NCI-H187 treated with DMSO at 0.1 percent for 48 hours (cell line): ENCODE measurements around the gene NXF2.
"Not testable (repeated sequence)": the region's sequence is repeated elsewhere in the genome, so short reads cannot be mapped to it uniquely, and the experiment has no call there.

ENCODE experiments used
- DNase-seq: peaks from one replicate; lab custom pipeline; 2025; lab: John Stamatoyannopoulos, UW

Gene NXF2, protein sequence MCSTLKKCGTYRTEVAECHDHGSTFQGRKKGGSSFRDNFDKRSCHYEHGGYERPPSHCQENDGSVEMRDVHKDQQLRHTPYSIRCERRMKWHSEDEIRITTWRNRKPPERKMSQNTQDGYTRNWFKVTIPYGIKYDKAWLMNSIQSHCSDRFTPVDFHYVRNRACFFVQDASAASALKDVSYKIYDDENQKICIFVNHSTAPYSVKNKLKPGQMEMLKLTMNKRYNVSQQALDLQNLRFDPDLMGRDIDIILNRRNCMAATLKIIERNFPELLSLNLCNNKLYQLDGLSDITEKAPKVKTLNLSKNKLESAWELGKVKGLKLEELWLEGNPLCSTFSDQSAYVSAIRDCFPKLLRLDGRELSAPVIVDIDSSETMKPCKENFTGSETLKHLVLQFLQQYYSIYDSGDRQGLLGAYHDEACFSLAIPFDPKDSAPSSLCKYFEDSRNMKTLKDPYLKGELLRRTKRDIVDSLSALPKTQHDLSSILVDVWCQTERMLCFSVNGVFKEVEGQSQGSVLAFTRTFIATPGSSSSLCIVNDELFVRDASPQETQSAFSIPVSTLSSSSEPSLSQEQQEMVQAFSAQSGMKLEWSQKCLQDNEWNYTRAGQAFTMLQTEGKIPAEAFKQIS

DNA sequence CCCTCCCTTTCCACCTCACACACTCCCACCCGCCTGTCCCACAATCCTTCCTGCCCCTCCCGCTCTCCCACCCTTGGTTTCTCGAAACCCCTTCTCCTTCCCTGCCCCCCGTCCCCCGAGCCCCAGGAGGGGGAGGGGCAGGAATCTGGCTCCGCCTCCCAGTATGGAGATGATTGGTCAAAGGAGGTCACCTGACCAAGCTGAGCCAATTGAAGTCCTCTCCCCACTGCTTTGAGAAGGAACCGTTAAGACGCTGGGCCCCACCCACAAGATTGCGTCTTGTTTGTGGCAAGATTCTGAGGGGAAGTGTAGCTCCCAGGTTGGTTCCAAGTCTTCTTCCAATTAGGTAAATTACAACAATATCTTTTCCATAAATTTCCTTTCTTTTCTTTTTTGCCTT, at the start of gene NXF2:
NXF2 (plus strand) TSS at position 275 of the 400 bp plus-strand sequence. CDS start 59,912 bp downstream, outside the sequence.
- DNase-seq: not testable (repeated sequence)

- DNase-seq: not testable (repeated sequence)
These were observed 39.0 kb upstream of the NXF2 start for GRCh38 chrX:102207940-102208339.

DNA sequence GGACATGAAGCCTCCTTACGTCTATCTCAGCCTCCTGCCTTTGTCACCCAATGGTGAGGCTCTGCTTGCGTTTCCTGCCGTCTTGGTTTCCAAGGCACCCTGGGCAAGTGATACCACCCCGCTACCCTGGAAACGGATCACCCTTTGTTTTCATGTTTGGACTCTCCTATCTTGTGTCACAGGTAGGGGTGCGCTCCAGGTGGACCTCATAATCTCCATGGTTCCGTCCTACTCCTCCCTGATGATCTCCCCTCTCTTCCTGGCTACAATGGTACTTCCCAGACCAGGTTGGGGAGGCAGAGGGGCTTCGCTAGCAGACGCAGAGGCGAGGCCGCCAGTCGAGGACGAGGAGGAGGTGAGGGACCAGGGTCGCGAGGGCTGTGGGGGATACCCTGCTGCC, 32.0 kb upstream of the NXF2 start, which contains the start of gene TCP11X1:
TCP11X1 (plus strand) TSS at position 316 of the 400 bp plus-strand sequence.
- DNase-seq: not testable (repeated sequence)

DNA sequence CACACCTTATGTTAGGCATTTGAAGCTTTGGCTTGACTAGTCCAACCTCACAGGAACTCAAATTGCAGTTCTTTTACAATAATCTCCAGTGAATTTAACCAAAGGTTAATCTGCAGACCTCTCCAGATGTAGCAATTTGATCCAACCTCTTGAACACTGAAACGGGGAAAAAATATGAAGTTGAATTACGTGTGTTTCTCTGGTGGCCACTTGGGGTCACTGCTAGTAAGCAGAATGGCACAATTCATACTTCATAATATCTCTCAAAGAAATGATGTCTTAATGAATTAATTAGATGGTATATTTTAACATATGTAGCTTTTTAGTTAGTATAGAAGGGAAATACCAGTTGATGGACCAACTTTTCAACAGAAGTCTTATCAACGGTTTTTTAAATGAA, 30.5 kb upstream of the NXF2 start:
- DNase-seq: not testable (repeated sequence)

DNA sequence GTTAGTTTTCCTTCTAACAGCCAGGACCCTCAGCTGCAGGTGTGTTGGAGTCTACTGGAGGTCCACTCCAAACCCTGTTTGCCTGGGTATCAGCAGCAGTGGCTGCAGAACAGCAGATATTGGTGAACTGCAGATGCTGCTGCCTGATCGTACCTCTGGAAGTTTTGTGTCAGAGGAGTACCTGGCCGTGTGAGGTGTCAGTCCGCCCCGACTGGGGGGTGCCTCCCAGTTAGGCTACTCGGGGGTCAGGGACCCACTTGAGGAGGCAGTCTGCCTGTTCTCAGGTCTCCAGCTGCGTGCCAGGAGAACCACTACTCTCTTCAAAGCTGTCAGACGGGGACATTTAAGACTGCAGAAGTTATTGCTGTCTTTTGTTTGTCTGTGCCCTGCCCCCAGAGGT, 11.3 kb upstream of the NXF2 start:
- DNase-seq: not testable (repeated sequence)

DNA sequence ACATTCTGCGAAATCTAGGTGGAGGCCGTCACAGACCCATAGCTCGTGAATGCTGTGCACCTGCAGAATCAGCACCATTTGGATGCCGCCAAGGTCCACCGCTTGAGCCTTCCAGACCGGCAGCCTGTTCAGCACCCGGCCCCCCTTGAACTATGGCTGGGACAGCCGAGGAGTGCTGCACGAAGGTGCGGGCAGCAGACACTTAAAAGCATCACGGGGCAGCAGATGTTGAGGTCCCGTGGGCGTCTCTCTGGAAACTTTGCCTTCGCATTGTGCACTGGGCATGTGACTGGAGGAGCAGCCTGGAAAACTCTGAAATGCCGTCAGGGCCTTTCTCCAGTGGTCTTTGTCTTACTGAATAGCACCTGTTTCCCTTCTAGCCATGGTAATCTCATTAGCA, 6.7 kb upstream of the NXF2 start:
- not testable (repeated sequence) for DNase-seq

DNA sequence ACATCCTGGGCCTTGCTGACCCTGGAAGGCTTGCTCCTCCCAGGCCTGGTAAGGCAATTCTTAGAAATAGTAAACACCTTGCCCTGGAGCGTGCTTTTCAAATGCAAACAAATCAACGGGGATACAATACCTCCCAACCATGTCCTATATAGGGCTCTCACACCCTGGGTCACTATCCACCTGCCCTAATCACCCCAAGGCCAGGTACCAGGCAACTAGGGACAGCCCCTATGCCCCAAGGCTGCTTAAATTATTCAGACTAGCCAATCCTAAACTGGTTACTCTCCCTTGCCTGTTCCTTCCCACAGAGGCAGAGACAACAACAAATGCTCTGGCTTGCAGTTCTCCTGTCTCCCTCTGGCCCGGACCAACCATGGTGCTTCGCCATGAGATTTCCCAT, 25.3 kb downstream of the NXF2 start:
- DNase-seq: not testable (repeated sequence)

DNA sequence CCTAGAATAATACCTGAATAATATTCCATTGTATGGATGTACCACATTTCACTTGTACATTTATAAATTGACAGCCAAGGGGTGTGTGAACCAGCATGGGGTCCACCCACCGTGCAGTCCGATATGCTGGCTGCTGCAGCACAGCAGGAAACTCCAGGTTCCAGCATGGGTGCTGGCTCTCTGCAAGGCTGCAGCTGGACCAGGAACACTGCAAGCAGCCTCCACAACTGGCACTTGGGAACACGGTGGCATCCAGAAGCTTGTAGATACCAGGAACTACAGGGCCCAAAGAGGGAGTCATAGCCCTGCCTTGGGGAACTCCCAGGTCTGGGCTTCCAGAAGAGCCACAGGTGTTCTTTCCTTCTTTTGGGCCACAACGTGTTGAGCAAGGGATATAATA, 91.2 kb downstream of the NXF2 start:
- DNase-seq: no peak

GRCh38 chrX:102339312-102340298, 92.6 kb downstream of the NXF2 start:
- no peak for DNase-seq

- DNase-seq: no peak
These were observed 94.9 kb downstream of the NXF2 start for GRCh38 chrX:102341867-102342266.

DNA sequence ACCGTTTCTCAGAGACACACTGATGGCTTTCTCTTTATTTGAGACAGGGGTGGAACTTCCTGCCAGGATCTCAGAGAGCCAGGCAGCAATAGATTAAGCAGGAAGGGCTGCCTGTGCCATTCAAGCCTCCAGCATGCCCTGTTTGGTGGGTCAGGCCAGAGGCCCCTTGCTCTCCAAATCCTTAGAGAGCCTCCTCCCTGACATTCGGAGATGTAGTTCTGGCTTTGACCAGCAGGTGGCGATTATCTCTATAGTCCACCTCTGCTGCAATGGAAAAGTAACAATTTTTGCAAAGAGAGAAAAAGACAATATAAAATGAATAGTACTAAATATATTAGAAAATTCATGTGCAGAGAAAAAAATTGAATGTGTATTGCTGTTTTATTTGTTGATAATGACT, 98.9 kb downstream of the NXF2 start:
- no peak for DNase-seq
